Duodenal mucosa (tissue), 2 donors: Measurements from ENCODE around the gene KRT16.
"Not testable (repeated sequence)": the region's sequence is repeated elsewhere in the genome, so short reads cannot be mapped to it uniquely, and the experiment has no call there.

Experiments used
- H3K27ac ChIP-seq: one replicate; pipeline ENCODE4 v1.7.0; 2013; ENCODE audit warnings: low read depth, low read length
- H3K27me3 ChIP-seq, 2 donors: one replicate each; pipeline ENCODE4 v1.7.0; 2013; ENCODE audit warnings: low read length in 2 of 2, control low read depth in 1 of 2; ENCODE audit not compliant: insufficient read depth in 2 of 2, control insufficient read depth in 1 of 2
- H3K36me3 ChIP-seq, 2 donors: one replicate each; pipeline ENCODE4 v1.7.0; 2013; ENCODE audit warnings: low read length in 2 of 2, control low read depth in 1 of 2; ENCODE audit not compliant: insufficient read depth in 2 of 2, control insufficient read depth in 1 of 2
- H3K4me1 ChIP-seq, 2 donors: one replicate each; pipeline ENCODE4 v1.7.0; 2013; ENCODE audit warnings: low read length in 2 of 2, control low read depth in 1 of 2; ENCODE audit not compliant: insufficient read depth in 2 of 2, control insufficient read depth in 1 of 2
- H3K4me3 ChIP-seq, 2 donors: one replicate each; pipeline ENCODE4 v1.7.0; 2013; ENCODE audit warnings: low read length in 2 of 2, low read depth in 1 of 2
- H3K9ac ChIP-seq, 2 donors: one replicate each; pipeline ENCODE4 v1.7.0; 2013; ENCODE audit warnings: low read length in 2 of 2, low read depth in 1 of 2
- H3K9me3 ChIP-seq, 2 donors: one replicate each; pipeline ENCODE4 v1.7.0; 2013; ENCODE audit warnings: low read length in 2 of 2, control low read depth in 1 of 2; ENCODE audit not compliant: control insufficient read depth in 1 of 2

Gene KRT16

GRCh38 chr17:41647940-41648410, 35.4 kb upstream of the KRT16 start:
- peak overlapping the region; percentile 44 to 82 for H3K9ac ChIP-seq
- no peaks in the 10 kb centered on the region for H3K36me3 ChIP-seq
- H3K27ac ChIP-seq = peak overlapping the region; percentile 65
- H3K4me3 ChIP-seq = peak overlapping the region; percentile 68 to 74
- no peaks in the 10 kb centered on the region for H3K9me3 ChIP-seq
- H3K4me1 ChIP-seq = peaks cover 51 to 52% of the 10 kb centered on the region in 2 donors
- no peaks in the 10 kb centered on the region for H3K27me3 ChIP-seq

GRCh38 chr17:41647038-41647813, 34.7 kb upstream of the KRT16 start:
- Histone ChIP-seq H3K9ac (peak overlapping the region in 1 of 2 donors; percentile 82), H3K4me1 (peaks cover 44 to 45% of the 10 kb centered on the region in 2 donors), H3K27me3 (no peaks in the 10 kb centered on the region), H3K4me3 (no peak overlapping the region), H3K27ac (no peak overlapping the region), H3K9me3 (no peaks in the 10 kb centered on the region), H3K36me3 (no peaks in the 10 kb centered on the region)

- no peaks in the 10 kb centered on the region for H3K36me3 ChIP-seq
- H3K4me3 ChIP-seq = no peak overlapping the region
- H3K27me3 ChIP-seq = no peaks in the 10 kb centered on the region
- no peaks in the 10 kb centered on the region for H3K9me3 ChIP-seq
- H3K4me1 ChIP-seq = peaks cover 2% of the 10 kb centered on the region in 2 donors
- H3K27ac ChIP-seq = no peak overlapping the region
- no peak overlapping the region for H3K9ac ChIP-seq
Measured at GRCh38 chr17:41642252-41643156, 29.9 kb upstream of the KRT16 start.

- not testable (repeated sequence) for H3K9ac ChIP-seq, H3K27ac ChIP-seq, H3K27me3 ChIP-seq, H3K9me3 ChIP-seq, H3K4me3 ChIP-seq, H3K36me3 ChIP-seq
- peaks cover 7 to 12% of the 10 kb centered on the region in 2 donors for H3K4me1 ChIP-seq
Measured at GRCh38 chr17:41640596-41640995, 28.0 kb upstream of the KRT16 start.

DNA sequence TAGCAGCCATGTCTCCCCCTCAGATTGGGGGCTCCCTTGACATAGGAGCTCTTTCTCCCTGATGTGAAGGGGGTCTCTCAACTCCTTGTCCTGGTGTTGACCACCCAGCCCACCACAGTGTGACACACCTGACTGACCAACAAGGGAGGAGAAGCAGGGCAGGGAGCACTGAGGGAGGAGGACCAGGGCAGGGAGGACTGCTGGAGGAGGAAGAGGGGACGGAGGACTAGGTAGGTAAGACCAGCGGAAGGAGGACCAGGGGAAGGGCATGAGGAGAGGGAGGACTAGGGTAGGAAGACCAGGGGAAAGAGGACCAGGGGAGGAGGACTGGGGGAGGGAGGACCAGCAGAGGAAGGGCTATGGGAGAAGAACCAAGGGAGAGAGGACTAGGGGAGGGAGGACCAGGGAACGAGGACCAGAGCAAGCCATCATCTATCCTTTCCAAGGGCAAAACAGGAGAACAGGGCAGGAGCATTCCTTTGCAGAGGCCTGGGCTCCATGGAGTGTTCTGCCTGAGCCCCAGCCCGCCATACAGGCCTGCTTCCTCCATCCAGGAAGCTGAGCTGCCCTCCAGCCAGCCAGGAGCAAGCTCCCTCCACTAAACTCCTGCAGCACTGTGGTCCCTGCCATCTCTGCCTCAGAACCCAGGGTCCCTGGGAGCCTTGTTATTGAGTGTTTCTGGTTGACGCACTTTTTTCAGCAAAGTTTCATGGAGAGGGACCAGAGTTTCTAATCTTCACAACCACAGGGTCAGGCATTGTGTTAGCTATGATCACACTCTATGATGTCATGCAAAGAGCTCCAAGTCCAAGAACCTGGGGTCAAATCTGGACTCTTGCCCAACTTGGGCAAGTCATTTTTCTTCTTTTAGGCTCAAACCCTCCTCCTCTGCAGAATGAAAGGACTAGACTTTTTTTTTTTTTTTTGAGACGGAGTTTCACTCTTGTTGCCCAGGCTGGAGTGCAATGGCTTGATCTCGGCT, 27.2 kb upstream of the KRT16 start:
- Histone ChIP-seq H3K36me3 (no peaks in the 10 kb centered on the region), H3K4me1 (peaks cover 15 to 20% of the 10 kb centered on the region in 2 donors), H3K4me3 (no peak overlapping the region), H3K9me3 (no peaks in the 10 kb centered on the region), H3K9ac (no peak overlapping the region), H3K27ac (no peak overlapping the region), H3K27me3 (no peaks in the 10 kb centered on the region)

DNA sequence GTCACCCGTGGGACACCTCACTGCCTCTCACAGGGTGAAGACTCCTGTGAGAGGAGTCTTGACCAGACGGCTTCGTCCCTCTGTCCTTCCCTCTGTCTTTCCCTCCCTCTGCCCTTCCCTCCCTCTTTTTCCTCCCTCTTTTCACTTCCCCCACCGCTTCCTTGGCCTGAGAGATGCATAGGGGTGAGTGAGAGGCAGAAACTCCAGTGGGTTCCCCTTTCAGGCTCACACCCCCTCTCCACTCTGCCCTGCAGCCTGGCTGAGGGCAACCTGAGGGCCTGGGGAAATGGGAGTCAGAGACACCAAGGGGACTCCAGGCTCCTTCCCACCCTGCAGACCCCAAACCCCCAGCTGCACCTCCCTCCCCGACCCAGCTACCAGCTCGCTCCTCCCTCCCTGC, 26.4 kb upstream of the KRT16 start:
- H3K27me3 ChIP-seq = no peaks in the 10 kb centered on the region

DNA sequence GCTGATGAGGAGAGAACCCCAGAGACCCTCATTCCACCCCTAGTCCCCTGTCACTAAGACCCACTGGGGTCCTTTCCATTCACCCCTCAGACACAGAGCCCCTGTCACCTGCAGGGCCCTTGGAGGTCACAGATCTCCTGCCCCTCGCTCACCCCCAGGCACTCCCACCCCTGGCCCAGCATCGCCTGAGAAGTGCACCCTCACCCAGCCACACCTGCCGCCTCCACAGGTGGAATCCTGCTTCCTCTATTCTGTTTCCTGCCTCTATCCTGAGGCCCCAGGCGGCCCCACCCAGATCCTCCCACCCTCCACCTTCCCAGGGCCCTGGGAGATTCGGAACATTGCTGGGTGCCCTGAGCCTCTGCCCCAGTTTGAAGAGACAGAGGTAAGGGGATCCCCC, 25.6 kb upstream of the KRT16 start:
- H3K36me3 ChIP-seq = no peaks in the 10 kb centered on the region
- H3K9ac ChIP-seq = no peak overlapping the region
- no peak overlapping the region for H3K27ac ChIP-seq
- H3K4me1 ChIP-seq = peaks cover 19 to 24% of the 10 kb centered on the region in 2 donors
- no peak overlapping the region for H3K4me3 ChIP-seq
- no peaks in the 10 kb centered on the region for H3K27me3 ChIP-seq
- no peaks in the 10 kb centered on the region for H3K9me3 ChIP-seq

More for the DNA sequence above, 26.4 kb upstream of the KRT16 start:
- H3K4me1 ChIP-seq = peaks cover 19 to 24% of the 10 kb centered on the region in 2 donors
- H3K27ac ChIP-seq = no peak overlapping the region
- no peaks in the 10 kb centered on the region for H3K9me3 ChIP-seq
- H3K36me3 ChIP-seq = no peaks in the 10 kb centered on the region
- H3K4me3 ChIP-seq = no peak overlapping the region
- no peak overlapping the region for H3K9ac ChIP-seq

- H3K4me1 ChIP-seq = peaks cover 24 to 33% of the 10 kb centered on the region in 2 donors
Measured at GRCh38 chr17:41636652-41637051, 24.1 kb upstream of the KRT16 start.

More at GRCh38 chr17:41636652-41637051, 24.1 kb upstream of the KRT16 start:
- Histone ChIP-seq H3K9me3 (no peaks in the 10 kb centered on the region), H3K27ac (no peak overlapping the region), H3K36me3 (no peaks in the 10 kb centered on the region), H3K27me3 (peaks cover 0 to 4% of the 10 kb centered on the region in 2 donors), H3K4me3 (no peak overlapping the region), H3K9ac (no peak overlapping the region)
